ENCODE measurements around the gene HEXIM1.

- TF ChIP-seq, protein P1, sequence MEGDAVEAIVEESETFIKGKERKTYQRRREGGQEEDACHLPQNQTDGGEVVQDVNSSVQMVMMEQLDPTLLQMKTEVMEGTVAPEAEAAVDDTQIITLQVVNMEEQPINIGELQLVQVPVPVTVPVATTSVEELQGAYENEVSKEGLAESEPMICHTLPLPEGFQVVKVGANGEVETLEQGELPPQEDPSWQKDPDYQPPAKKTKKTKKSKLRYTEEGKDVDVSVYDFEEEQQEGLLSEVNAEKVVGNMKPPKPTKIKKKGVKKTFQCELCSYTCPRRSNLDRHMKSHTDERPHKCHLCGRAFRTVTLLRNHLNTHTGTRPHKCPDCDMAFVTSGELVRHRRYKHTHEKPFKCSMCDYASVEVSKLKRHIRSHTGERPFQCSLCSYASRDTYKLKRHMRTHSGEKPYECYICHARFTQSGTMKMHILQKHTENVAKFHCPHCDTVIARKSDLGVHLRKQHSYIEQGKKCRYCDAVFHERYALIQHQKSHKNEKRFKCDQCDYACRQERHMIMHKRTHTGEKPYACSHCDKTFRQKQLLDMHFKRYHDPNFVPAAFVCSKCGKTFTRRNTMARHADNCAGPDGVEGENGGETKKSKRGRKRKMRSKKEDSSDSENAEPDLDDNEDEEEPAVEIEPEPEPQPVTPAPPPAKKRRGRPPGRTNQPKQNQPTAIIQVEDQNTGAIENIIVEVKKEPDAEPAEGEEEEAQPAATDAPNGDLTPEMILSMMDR (IDR thresholded peaks at IDR 0.05; ENCODE audit: insufficient read depth, low read length, poor library complexity, severe bottlenecking) = no peak
- TF ChIP-seq EZH2phosphoT487 (conservative IDR thresholded peaks at IDR 0.05; ENCODE audit: low read length) = no peak
These were observed 52.4 kb downstream of the HEXIM1 start for GRCh38 chr17:45200701-45201100.

All from SU-DHL-6 (cell line).